Measurements from ENCODE around the gene RPL22L1. TPM values are rescaled to one million over a fixed set of nuclear protein-coding genes. Genes with fewer than 3 reads are reported as not detected.

Gene RPL22L1
- total and polyA plus RNA-seq, 2 donors (not counting 1 experiment from before 2014, with no cell fraction given): 46.1 to 147 TPM

- no peaks in the 10 kb centered on the region for H3K36me3 ChIP-seq (replicated peaks in 1 of 2; ENCODE audit: control extremely low read depth in 1 of 2, control insufficient read depth in 1 of 2, extremely low read depth in 1 of 2, insufficient read depth in 2 of 2, low read length in 1 of 2)
- no peak overlapping the region for H2AFZ ChIP-seq (ENCODE audit: insufficient read depth, low read depth, low read length, poor library complexity, severe bottlenecking)
- TF ChIP-seq EZH2 (IDR thresholded peaks at IDR 0.05; ENCODE audit: borderline replicate concordance, insufficient read depth, low read depth, low read length, poor library complexity, severe bottlenecking): no peak
- TF ChIP-seq, protein P1, sequence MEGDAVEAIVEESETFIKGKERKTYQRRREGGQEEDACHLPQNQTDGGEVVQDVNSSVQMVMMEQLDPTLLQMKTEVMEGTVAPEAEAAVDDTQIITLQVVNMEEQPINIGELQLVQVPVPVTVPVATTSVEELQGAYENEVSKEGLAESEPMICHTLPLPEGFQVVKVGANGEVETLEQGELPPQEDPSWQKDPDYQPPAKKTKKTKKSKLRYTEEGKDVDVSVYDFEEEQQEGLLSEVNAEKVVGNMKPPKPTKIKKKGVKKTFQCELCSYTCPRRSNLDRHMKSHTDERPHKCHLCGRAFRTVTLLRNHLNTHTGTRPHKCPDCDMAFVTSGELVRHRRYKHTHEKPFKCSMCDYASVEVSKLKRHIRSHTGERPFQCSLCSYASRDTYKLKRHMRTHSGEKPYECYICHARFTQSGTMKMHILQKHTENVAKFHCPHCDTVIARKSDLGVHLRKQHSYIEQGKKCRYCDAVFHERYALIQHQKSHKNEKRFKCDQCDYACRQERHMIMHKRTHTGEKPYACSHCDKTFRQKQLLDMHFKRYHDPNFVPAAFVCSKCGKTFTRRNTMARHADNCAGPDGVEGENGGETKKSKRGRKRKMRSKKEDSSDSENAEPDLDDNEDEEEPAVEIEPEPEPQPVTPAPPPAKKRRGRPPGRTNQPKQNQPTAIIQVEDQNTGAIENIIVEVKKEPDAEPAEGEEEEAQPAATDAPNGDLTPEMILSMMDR (IDR thresholded peaks at IDR 0.05): no peak
- H3K4me3 ChIP-seq (ENCODE audit: control extremely low read depth in 1 of 5, extremely low read depth in 1 of 5, insufficient read depth in 1 of 5, low read depth in 2 of 5, low read length in 4 of 5): no peak overlapping the region
- no peak for ATAC-seq (ENCODE audit: low read depth)
- no peaks in the 10 kb centered on the region for H4K20me1 ChIP-seq (ENCODE audit: control insufficient read depth, insufficient read depth, low read length, poor library complexity, severe bottlenecking)
- no peak overlapping the region for H3K9ac ChIP-seq (ENCODE audit: low read length)
- H3K9me3 ChIP-seq (ENCODE audit: control extremely low read depth in 1 of 3, control insufficient read depth in 2 of 3, insufficient read depth in 1 of 3, low read length in 2 of 3): no peaks in the 10 kb centered on the region
- no peak for DNase-seq
- H3K4me1 ChIP-seq (ENCODE audit: control insufficient read depth in 2 of 2, insufficient read depth in 2 of 2, low read length in 2 of 2): no peaks in the 10 kb centered on the region
- CTCF ChIA-PET: no interaction called here
- H3K4me2 ChIP-seq (replicated peaks; ENCODE audit: low read depth, low read length, poor library complexity, severe bottlenecking): no peak overlapping the region
- no peaks in the 10 kb centered on the region for H3K9me3 Mint-ChIP-seq (ENCODE audit: insufficient read depth)
- H3K4me3 Mint-ChIP-seq: no peak overlapping the region
- peaks cover 15% of the 10 kb centered on the region for H3K27me3 Mint-ChIP-seq
- H3K27me3 ChIP-seq (replicated peaks in 1 of 4; ENCODE audit: control extremely low read depth in 1 of 4, control insufficient read depth in 3 of 4, insufficient read depth in 4 of 4, low read length in 3 of 4): peaks cover 0 to 7% (median 2%) of the 10 kb centered on the region in 4 experiments
- H3K4me1 Mint-ChIP-seq: no peaks in the 10 kb centered on the region
- H3K27ac Mint-ChIP-seq: no peak overlapping the region
- no peaks in the 10 kb centered on the region for H3K79me2 ChIP-seq (ENCODE audit: control insufficient read depth, insufficient read depth, low read length)
- POLR2A ChIA-PET: no interaction called here
- intact Hi-C loops (cut with micrococcal nuclease): no loop called here
- no peak overlapping the region for H3K27ac ChIP-seq (ENCODE audit: low read length in 2 of 2)
These were observed 25.6 kb downstream of the RPL22L1 start for GRCh38 chr3:170844377-170844776.

- TF ChIP-seq, protein P1 (IDR thresholded peaks at IDR 0.05): no peak
- H3K4me3 Mint-ChIP-seq: no peak overlapping the region
- Histone ChIP-seq H2AFZ (ENCODE audit: insufficient read depth, low read depth, low read length, poor library complexity, severe bottlenecking) (no peak overlapping the region), H4K20me1 (ENCODE audit: control insufficient read depth, insufficient read depth, low read length, poor library complexity, severe bottlenecking) (no peaks in the 10 kb centered on the region), H3K9me3 (ENCODE audit: control extremely low read depth in 1 of 3, control insufficient read depth in 2 of 3, insufficient read depth in 1 of 3, low read length in 2 of 3) (no peaks in the 10 kb centered on the region), H3K4me1 (ENCODE audit: control insufficient read depth in 2 of 2, insufficient read depth in 2 of 2, low read length in 2 of 2) (no peaks in the 10 kb centered on the region), H3K27me3 (replicated peaks in 1 of 4; ENCODE audit: control extremely low read depth in 1 of 4, control insufficient read depth in 3 of 4, insufficient read depth in 4 of 4, low read length in 3 of 4) (peaks cover 0 to 8% (median 4%) of the 10 kb centered on the region in 4 experiments), H3K79me2 (ENCODE audit: control insufficient read depth, insufficient read depth, low read length) (no peaks in the 10 kb centered on the region), H3K36me3 (replicated peaks in 1 of 2; ENCODE audit: control extremely low read depth in 1 of 2, control insufficient read depth in 1 of 2, extremely low read depth in 1 of 2, insufficient read depth in 2 of 2, low read length in 1 of 2) (no peaks in the 10 kb centered on the region), H3K4me3 (ENCODE audit: control extremely low read depth in 1 of 5, extremely low read depth in 1 of 5, insufficient read depth in 1 of 5, low read depth in 2 of 5, low read length in 4 of 5) (no peak overlapping the region), H3K4me2 (replicated peaks; ENCODE audit: low read depth, low read length, poor library complexity, severe bottlenecking) (no peak overlapping the region), H3K9ac (ENCODE audit: low read length) (no peak overlapping the region), H3K27ac (ENCODE audit: low read length in 2 of 2) (no peak overlapping the region)
- peaks cover 29% of the 10 kb centered on the region for H3K27me3 Mint-ChIP-seq
- ChIA-PET POLR2A (no interaction called here), CTCF (no interaction called here)
- H3K27ac Mint-ChIP-seq: no peak overlapping the region
- no CpG with 5 or more reads among the region's 2 CpGs for WGBS (ENCODE audit: insufficient coverage)
- DNase-seq (no peak), ATAC-seq (ENCODE audit: low read depth) (no peak)
- no peaks in the 10 kb centered on the region for H3K9me3 Mint-ChIP-seq (ENCODE audit: insufficient read depth)
- no peaks in the 10 kb centered on the region for H3K4me1 Mint-ChIP-seq
- intact Hi-C loops (cut with micrococcal nuclease): no loop called here
These were observed 29.6 kb downstream of the RPL22L1 start for GRCh38 chr3:170840291-170840859.
